ENCODE results near the gene VPS13C. TPM values are rescaled to one million over a fixed set of nuclear protein-coding genes. Genes with fewer than 3 reads are reported as not detected.

The VPS13C gene
- polyA plus RNA-seq, 1 experiment = 6.0 TPM

DNA sequence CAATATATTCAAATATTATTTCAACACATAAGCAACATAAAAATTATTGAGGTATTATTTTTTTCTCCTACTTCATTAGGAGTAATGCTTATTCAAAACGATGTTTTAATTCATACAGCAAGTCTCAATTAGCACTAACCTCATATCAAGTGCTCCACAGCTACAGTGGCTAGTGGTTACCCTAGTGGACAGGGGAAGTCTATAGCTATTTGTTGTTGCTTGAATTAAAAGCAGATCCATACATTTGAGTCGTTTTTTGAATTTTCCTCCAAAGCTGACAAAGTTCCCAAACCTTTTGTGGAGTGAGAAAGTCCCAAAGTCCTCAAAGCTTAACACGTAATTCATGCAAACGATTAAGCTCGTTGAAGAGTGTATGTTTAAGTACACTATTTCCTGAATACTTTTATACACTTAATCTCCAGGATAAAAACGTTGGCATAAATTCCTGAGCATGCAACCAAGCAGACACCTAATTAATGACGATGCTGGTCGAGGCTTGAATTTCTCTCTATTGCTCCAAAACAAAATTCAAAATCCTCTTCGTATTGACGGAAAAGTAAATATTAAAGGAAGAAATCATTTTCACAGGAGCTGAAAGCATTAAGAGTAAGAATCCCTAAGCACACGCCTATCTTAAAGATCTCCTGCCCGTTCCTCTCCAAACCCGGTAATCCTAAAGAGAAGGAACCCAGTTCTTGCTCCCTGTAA lies 985 bp downstream of the VPS13C start:
- ChIA-PET POLR2A (no interaction called here), CTCF (interaction anchor here (0.8 to 3.6 kb wide), 5 partner anchors 12 to 181 kb away, joined by 3 to 25 read pairs (median 4); no protein-coding TSS in a partner anchor)
- DNase-seq (ENCODE audit: low read depth) = no peak
- Histone ChIP-seq H3K36me3 (ENCODE audit: control insufficient read depth, insufficient read depth, low read length) (no peaks in the 10 kb centered on the region), H3K4me3 (ENCODE audit: low read depth, low read length) (peak overlapping the region; percentile 88), H3K27me3 (ENCODE audit: control insufficient read depth, insufficient read depth, low read length) (peaks cover 2% of the 10 kb centered on the region; the same call in 1 of the 2 replicates)
- TF ChIP-seq, protein P1, sequence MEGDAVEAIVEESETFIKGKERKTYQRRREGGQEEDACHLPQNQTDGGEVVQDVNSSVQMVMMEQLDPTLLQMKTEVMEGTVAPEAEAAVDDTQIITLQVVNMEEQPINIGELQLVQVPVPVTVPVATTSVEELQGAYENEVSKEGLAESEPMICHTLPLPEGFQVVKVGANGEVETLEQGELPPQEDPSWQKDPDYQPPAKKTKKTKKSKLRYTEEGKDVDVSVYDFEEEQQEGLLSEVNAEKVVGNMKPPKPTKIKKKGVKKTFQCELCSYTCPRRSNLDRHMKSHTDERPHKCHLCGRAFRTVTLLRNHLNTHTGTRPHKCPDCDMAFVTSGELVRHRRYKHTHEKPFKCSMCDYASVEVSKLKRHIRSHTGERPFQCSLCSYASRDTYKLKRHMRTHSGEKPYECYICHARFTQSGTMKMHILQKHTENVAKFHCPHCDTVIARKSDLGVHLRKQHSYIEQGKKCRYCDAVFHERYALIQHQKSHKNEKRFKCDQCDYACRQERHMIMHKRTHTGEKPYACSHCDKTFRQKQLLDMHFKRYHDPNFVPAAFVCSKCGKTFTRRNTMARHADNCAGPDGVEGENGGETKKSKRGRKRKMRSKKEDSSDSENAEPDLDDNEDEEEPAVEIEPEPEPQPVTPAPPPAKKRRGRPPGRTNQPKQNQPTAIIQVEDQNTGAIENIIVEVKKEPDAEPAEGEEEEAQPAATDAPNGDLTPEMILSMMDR (IDR thresholded peaks at IDR 0.05; ENCODE audit: insufficient read depth, low read depth, low read length) = 0 out of 2 replicates have a peak, but pooled peaks have one; percentile 14

- Histone ChIP-seq H3K36me3 (ENCODE audit: control insufficient read depth, insufficient read depth, low read length) (no peaks in the 10 kb centered on the region), H3K4me3 (ENCODE audit: low read depth, low read length) (no peak overlapping the region), H3K27me3 (ENCODE audit: control insufficient read depth, insufficient read depth, low read length) (peaks cover 2% of the 10 kb centered on the region; the same call in 1 of the 2 replicates)
- DNase-seq (ENCODE audit: low read depth) = no peak
- CTCF ChIA-PET = interaction anchor here (0.8 kb wide), 1 partner anchor 180 kb away, joined by 3 read pairs; no protein-coding TSS in a partner anchor
- TF ChIP-seq, protein P1 (IDR thresholded peaks at IDR 0.05; ENCODE audit: insufficient read depth, low read depth, low read length) = no peak
- POLR2A ChIA-PET = no interaction called here
Observed at GRCh38 chr15:62058327-62059028, 1.8 kb downstream of the VPS13C start.

- Histone ChIP-seq H3K36me3 (ENCODE audit: control insufficient read depth, insufficient read depth, low read length) (no peaks in the 10 kb centered on the region), H3K4me3 (ENCODE audit: low read depth, low read length) (no peak overlapping the region), H3K27me3 (ENCODE audit: control insufficient read depth, insufficient read depth, low read length) (peaks cover 2% of the 10 kb centered on the region; the same call in 1 of the 2 replicates)
- CTCF ChIA-PET = no interaction called here
- POLR2A ChIA-PET = no interaction called here
- no peak for DNase-seq (ENCODE audit: low read depth)
- TF ChIP-seq, protein P1 (IDR thresholded peaks at IDR 0.05; ENCODE audit: insufficient read depth, low read depth, low read length) = no peak
Observed at GRCh38 chr15:62057341-62057980, 2.8 kb downstream of the VPS13C start.

DNA sequence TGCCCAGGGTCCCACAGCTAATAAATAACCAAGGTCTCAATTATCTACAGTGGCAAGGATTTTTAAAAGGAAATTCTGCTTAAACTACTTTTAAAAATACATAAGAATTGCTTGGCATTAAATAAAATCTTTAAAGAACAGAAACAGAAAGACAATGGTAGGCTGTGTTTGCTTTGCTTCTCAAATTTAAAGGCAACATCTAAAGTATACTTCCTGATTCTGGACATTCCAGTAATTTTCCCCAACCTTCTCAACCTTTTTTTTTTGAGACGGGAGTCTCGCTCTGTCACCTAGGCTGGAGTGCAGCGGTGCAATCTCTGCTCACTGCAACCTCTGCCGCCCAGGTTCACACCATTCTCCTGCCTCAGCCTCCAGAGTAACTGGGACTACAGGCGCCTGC lies 5.3 kb downstream of the VPS13C start:
- no peak overlapping the region for H3K4me3 ChIP-seq (ENCODE audit: low read depth, low read length)
- no peak for DNase-seq (ENCODE audit: low read depth)
- TF ChIP-seq, protein P1 (IDR thresholded peaks at IDR 0.05; ENCODE audit: insufficient read depth, low read depth, low read length) = no peak
- ChIA-PET CTCF (no interaction called here), POLR2A (no interaction called here)
- H3K27me3 ChIP-seq (ENCODE audit: control insufficient read depth, insufficient read depth, low read length) = no peaks in the 10 kb centered on the region
- H3K36me3 ChIP-seq (ENCODE audit: control insufficient read depth, insufficient read depth, low read length) = no peaks in the 10 kb centered on the region

Measured in BJ (cell line).